CD4-positive, alpha-beta memory T cell (primary cell): Measurements from ENCODE around the gene PXYLP1. TPM values are rescaled to one million over a fixed set of nuclear protein-coding genes. Genes with fewer than 3 reads are reported as not detected.

Source experiments
- CTCF ChIA-PET: fragments of 350-600 bp; sonication (Branson Sonifier 250); formaldehyde crosslinking; loops from one replicate; lab custom pipeline; 2021; ENCODE audit warnings: inconsistent platforms; ENCODE audit not compliant: partially characterized antibody; lab: Charles Lee
- POLR2A ChIA-PET: fragments of 350-600 bp; sonication (Branson Sonifier 250); formaldehyde crosslinking; loops from one replicate; lab custom pipeline; 2021; ENCODE audit not compliant: partially characterized antibody; lab: Charles Lee
- DNase-seq, 5 donors: peaks; one replicate each; pipeline versions ENCODE4 v3.0.0 to v3.0.0-alpha.2; 2020 to 2022; ENCODE audit warnings: mixed read lengths in 1 of 5
- H3K27ac ChIP-seq: one replicate; pipeline ENCODE4 v1.7.0; 2013; ENCODE audit warnings: low read depth, low read length
- H3K27me3 ChIP-seq: 2 replicates; pipeline ENCODE4 v1.7.0; 2013; ENCODE audit warnings: mild to moderate bottlenecking, low read length, moderate library complexity; ENCODE audit not compliant: insufficient read depth
- H3K36me3 ChIP-seq: 2 replicates; pipeline ENCODE4 v1.7.0; 2013; ENCODE audit warnings: mild to moderate bottlenecking, low read length, moderate library complexity; ENCODE audit not compliant: insufficient read depth
- H3K4me1 ChIP-seq: 2 replicates; pipeline ENCODE4 v1.7.0; 2013; ENCODE audit warnings: mild to moderate bottlenecking, low read length, moderate library complexity; ENCODE audit not compliant: insufficient read depth
- H3K4me3 ChIP-seq, 2 donors: one replicate each; pipeline ENCODE4 v1.7.0; 2013; ENCODE audit warnings: low read length in 2 of 2, mild to moderate bottlenecking in 1 of 2
- H3K9me3 ChIP-seq, 2 donors: one replicate each; pipeline ENCODE4 v1.7.0; 2013; ENCODE audit warnings: low read length in 2 of 2, control low read depth in 1 of 2; ENCODE audit not compliant: control insufficient read depth in 1 of 2
- H3K27ac Mint-ChIP-seq, 7 donors: one replicate each; pipeline ENCODE4 v1.8.0; 2020 to 2021; ENCODE audit warnings: mixed read lengths in 7 of 7, mild to moderate bottlenecking in 6 of 7, inconsistent platforms in 3 of 7, moderate library complexity in 3 of 7
- H3K27me3 Mint-ChIP-seq, 2 donors: one replicate each; pipeline ENCODE4 v1.8.0; 2020 to 2021; ENCODE audit warnings: mixed read lengths in 2 of 2
- H3K36me3 Mint-ChIP-seq, 2 donors: one replicate each; pipeline ENCODE4 v1.8.0; 2020 to 2021; ENCODE audit warnings: mixed read lengths in 2 of 2, inconsistent platforms in 1 of 2, mild to moderate bottlenecking in 1 of 2
- H3K4me1 Mint-ChIP-seq, 4 donors: one replicate each; pipeline ENCODE4 v1.8.0; 2020 to 2021; ENCODE audit warnings: mixed read lengths in 4 of 4, mild to moderate bottlenecking in 1 of 4
- H3K4me3 Mint-ChIP-seq, 8 donors: one replicate each; pipeline ENCODE4 v1.8.0; 2020 to 2021; ENCODE audit warnings: mixed read lengths in 8 of 8, mild to moderate bottlenecking in 7 of 8, moderate library complexity in 6 of 8, inconsistent platforms in 3 of 8
- H3K9me3 Mint-ChIP-seq, 8 donors: one replicate each; pipeline ENCODE4 v1.8.0; 2020 to 2021; ENCODE audit warnings: mixed read lengths in 8 of 8, mild to moderate bottlenecking in 5 of 8, inconsistent platforms in 3 of 8, moderate library complexity in 1 of 8
- intact Hi-C: fragments of 100-400 bp; cut with micrococcal nuclease; formaldehyde crosslinking; loops from one replicate; pipeline ENCODE4 v1.15.1; 2023
- polyA plus RNA-seq, 2 donors: library from polyadenylated mRNA; unstranded; fragments of 300-500 nt; fragmentation: Illumina TruSeq; gene quantifications; one replicate each; pipeline ENCODE4 v1.2.3, GENCODE V29; 2021
- total RNA-seq, 2 experiments: library from RNA; stranded (reverse); gene quantifications; one replicate each; pipeline ENCODE4 v1.2.3, GENCODE V29; 2021

PXYLP1 gene
- total and polyA plus RNA-seq, 4 experiments from 2014 or later = 5.2 to 22.6 (median 12.0) TPM

DNA sequence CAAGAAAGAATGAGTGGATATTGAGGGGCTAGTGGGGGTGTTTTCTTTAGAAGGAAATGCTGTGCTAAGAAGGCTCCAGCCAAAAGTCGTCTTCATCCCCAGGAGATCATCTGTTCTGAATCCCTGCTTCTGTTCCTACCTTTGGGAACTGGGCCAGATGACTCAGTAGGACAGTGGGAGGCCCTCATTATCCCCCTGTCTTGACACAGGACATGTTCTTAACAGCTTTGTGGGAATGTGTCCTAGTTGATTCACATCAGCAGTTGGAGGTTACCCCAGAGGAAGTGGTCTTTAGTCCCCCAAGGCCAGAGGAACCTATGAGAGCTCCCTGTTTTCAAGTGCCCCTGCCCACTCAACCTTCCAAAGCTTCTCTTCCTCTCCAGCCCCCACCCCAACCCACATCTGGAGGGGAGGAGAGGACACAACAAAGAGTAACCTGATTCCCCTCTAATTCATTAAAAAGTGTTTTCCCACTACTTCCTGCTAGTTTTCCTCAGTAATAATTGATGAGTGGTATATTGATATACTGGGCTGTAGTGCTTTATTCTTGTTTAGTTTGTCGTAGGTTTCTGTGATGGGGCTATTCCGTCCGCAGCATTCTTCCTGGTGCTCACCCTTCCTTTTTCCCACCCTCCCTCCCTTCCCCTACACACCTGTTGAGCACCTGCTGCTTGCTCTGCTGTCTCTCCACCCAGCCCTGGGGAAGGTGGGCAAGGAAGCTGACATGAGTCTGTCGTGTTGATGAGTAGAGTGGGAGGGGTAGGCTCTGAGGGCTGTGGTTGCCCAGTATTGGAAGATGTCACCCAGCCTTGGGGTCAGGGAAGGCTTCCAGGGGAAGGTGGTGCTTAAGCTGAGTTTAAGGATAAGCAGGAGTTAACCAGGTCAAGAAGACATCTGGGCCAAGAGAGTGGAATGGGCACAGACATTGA lies 9.3 kb downstream of the PXYLP1 start:
- POLR2A ChIA-PET = interaction anchor here (1.0 to 1.4 kb wide), 2 partner anchors 9 to 27 kb away, joined by 4 to 6 read pairs; partner anchors contain the start of gene PXYLP1
- no peak for DNase-seq
- Mint-ChIP-seq H3K27ac (peak overlapping the region in 2 of 7 donors; percentile 53 to 70), H3K9me3 (no peaks in the 10 kb centered on the region), H3K4me3 (no peak overlapping the region), H3K27me3 (no peaks in the 10 kb centered on the region), H3K4me1 (peaks cover 29 to 43% (median 39%) of the 10 kb centered on the region in 4 donors), H3K36me3 (peaks cover 5 to 8% of the 10 kb centered on the region in 2 donors)
- Histone ChIP-seq H3K4me3 (no peak overlapping the region), H3K27me3 (no peaks in the 10 kb centered on the region), H3K9me3 (no peaks in the 10 kb centered on the region), H3K4me1 (peaks cover 31% of the 10 kb centered on the region), H3K36me3 (no peaks in the 10 kb centered on the region), H3K27ac (no peak overlapping the region)
- intact Hi-C loops = no loop called here
- CTCF ChIA-PET = interaction anchor here (20.9 kb wide), 1 partner anchor 10 kb away, joined by 180 read pairs; the partner anchor contains the start of gene PXYLP1

DNA sequence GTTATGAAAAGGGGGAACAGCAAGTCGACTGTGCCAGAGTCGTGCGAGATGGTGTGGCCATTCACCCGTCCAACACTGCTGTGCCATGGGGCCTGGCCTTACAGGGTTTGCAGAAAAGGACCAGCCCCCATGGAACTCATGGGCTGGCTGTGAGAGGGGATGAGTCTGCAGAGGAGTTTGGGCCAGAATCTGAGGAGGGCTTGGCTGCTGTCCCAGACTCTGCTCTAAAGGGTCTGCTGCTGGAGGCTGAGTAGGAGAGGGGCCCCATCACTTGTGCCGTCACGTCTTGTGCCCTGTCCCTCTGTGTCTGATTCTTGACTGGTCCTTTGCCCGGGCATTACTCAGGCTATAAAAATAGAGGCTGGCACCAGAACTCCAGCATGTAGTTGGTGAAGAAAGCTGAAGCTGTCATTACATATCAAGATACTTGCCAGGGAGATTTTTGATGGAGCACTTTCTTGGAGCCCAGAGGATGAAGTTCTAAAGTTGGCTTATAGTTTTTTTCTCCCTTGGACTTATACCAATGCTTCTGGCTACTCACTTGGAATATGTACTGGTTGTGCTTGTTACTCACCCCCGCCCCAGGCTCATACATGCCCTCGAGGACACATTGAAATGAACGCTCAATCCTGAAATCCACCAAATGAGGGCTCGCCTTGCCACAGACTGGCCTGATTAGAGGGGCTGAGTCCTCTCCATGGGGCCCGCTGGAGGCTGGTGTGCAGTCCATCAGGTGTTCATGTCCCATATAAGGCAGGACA lies 10.2 kb downstream of the PXYLP1 start:
- H3K9me3 Mint-ChIP-seq = no peaks in the 10 kb centered on the region
- H3K4me1 Mint-ChIP-seq = peaks cover 26 to 36% (median 33%) of the 10 kb centered on the region in 4 donors
- Histone ChIP-seq H3K9me3 (no peaks in the 10 kb centered on the region), H3K36me3 (no peaks in the 10 kb centered on the region), H3K4me1 (peaks cover 31% of the 10 kb centered on the region), H3K27ac (no peak overlapping the region), H3K4me3 (no peak overlapping the region), H3K27me3 (no peaks in the 10 kb centered on the region)
- peaks cover 3 to 5% of the 10 kb centered on the region in 2 donors for H3K36me3 Mint-ChIP-seq
- no peak for DNase-seq
- H3K27me3 Mint-ChIP-seq = no peaks in the 10 kb centered on the region
- ChIA-PET POLR2A (interaction anchor here (1.4 kb wide), 1 partner anchor 9 kb away, joined by 6 read pairs; the partner anchor contains the start of gene PXYLP1), CTCF (interaction anchor here (20.9 kb wide), 1 partner anchor 11 kb away, joined by 180 read pairs; the partner anchor contains the start of gene PXYLP1)
- intact Hi-C loops = no loop called here
- peak overlapping the region in 4 of 7 donors; percentile 7 to 70 (median 30) for H3K27ac Mint-ChIP-seq
- no peak overlapping the region for H3K4me3 Mint-ChIP-seq

DNA sequence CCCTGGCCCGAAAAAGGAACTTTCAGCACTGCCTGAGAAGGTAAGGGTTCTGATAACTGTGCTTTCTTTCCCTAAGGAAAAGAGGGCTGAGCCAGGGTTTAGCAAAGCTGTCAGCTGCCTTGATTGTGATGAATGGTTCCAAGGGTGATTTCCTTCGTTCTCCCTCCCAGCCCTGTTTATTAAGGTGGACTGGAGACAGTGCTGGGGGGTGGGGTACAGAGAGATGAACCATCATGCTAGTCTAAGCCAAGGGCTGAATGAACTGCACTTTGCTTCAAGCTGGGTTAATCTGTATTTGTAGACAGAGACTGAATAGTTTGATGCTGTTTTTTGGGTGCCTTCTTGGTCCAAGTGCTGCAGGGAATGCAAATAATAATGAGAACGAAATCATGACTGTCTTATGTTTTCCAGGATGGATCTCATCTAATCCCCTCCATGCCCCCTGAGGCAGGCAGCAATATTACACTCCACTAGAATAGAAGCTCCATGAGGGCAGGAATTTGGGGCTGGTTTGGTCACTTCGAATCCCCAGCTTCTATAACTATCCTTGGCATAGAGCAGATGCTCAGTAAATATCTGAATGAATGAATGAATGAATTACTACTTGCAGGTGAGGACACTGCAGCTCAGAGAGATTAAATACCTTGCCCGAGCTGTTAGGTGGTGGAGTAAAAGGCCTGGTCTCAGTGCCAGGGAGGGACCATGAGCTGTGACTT lies 10.9 kb downstream of the PXYLP1 start:
- Histone ChIP-seq H3K27ac (no peak overlapping the region), H3K4me1 (peaks cover 24% of the 10 kb centered on the region), H3K36me3 (no peaks in the 10 kb centered on the region), H3K9me3 (no peaks in the 10 kb centered on the region), H3K4me3 (no peak overlapping the region), H3K27me3 (no peaks in the 10 kb centered on the region)
- Mint-ChIP-seq H3K4me3 (no peak overlapping the region), H3K9me3 (no peaks in the 10 kb centered on the region), H3K27ac (peak overlapping the region in 3 of 7 donors; percentile 14 to 42 (median 38)), H3K36me3 (peaks cover 3 to 5% of the 10 kb centered on the region in 2 donors), H3K4me1 (peaks cover 23 to 31% (median 29%) of the 10 kb centered on the region in 4 donors), H3K27me3 (no peaks in the 10 kb centered on the region)
- no peak for DNase-seq
- ChIA-PET CTCF (interaction anchor here (1.7 to 20.9 kb wide), 2 partner anchors 11 to 16 kb away, joined by 4 to 180 read pairs; partner anchors contain the start of gene PXYLP1), POLR2A (interaction anchor here (0.8 to 2.9 kb wide), 3 partner anchors 8 to 24 kb away, joined by 3 to 18 read pairs (median 7); partner anchors contain the start of gene PXYLP1)
- intact Hi-C loops = no loop called here

- Histone ChIP-seq H3K36me3 (no peaks in the 10 kb centered on the region), H3K4me1 (peaks cover 17% of the 10 kb centered on the region), H3K27ac (no peak overlapping the region), H3K4me3 (no peak overlapping the region), H3K27me3 (no peaks in the 10 kb centered on the region), H3K9me3 (no peaks in the 10 kb centered on the region)
- peaks cover 3 to 5% of the 10 kb centered on the region in 2 donors for H3K36me3 Mint-ChIP-seq
- peaks cover 17 to 23% (median 21%) of the 10 kb centered on the region in 4 donors for H3K4me1 Mint-ChIP-seq
- CTCF ChIA-PET = interaction anchor here (1.5 to 20.9 kb wide), 3 partner anchors 12 to 15 kb away, joined by 4 to 180 read pairs (median 5); partner anchors contain the start of gene PXYLP1
- no peaks in the 10 kb centered on the region for H3K9me3 Mint-ChIP-seq
- peak overlapping the region in 6 of 7 donors; percentile 38 to 86 (median 59) for H3K27ac Mint-ChIP-seq
- peak; percentile 26 to 68 (median 32) for DNase-seq
- no peaks in the 10 kb centered on the region for H3K27me3 Mint-ChIP-seq
- intact Hi-C loops = no loop called here
- H3K4me3 Mint-ChIP-seq = peak overlapping the region in 7 of 8 donors; percentile 36 to 72 (median 59)
- POLR2A ChIA-PET = interaction anchor here (0.8 to 2.9 kb wide), 3 partner anchors 9 to 24 kb away, joined by 3 to 18 read pairs (median 7); partner anchors contain the start of gene PXYLP1
These were observed 11.7 kb downstream of the PXYLP1 start for GRCh38 chr3:141243271-141243707.

DNA sequence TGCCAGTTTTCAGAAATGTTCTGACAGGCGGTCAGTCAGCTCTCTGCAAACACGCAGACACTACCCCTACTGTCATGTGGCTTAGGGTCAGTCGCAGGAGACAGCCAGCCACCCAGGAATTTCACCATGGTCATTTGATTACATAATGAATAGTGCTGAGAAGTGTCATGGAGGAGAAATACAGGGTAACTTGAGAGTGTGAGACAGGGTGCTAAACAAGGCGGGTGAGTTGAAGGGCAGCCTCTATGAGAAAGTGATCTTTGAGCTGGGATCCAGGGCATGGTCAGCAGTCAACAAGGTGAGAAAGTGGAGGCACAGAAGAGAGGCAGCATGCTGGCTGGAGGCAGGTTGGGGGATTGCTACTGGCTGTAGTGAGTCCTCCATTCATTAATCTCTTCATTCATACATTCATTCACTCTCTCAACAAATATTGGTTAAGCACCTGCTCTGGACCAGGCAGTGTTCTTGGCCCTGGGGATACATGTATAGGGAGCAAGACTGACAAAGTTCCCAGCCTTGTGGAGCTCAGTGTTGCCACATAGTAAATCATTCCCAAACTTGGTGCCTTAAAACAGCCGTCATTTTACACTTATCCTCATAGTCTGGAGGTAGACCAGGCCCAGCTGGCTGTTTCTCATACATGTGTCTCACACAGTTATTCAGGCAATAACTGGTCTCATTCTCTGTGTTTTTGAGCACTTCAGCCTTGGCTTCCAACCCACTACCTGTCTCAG lies 14.8 kb downstream of the PXYLP1 start:
- DNase-seq = no peak
- ChIA-PET CTCF (interaction anchor here (1.0 to 20.9 kb wide), 5 partner anchors 9 to 21 kb away, joined by 3 to 180 read pairs (median 6); partner anchors contain the start of gene PXYLP1), POLR2A (no interaction called here)
- Histone ChIP-seq H3K27me3 (no peaks in the 10 kb centered on the region), H3K4me1 (peaks cover 10% of the 10 kb centered on the region), H3K27ac (no peak overlapping the region), H3K36me3 (no peaks in the 10 kb centered on the region), H3K9me3 (no peaks in the 10 kb centered on the region), H3K4me3 (no peak overlapping the region)
- Mint-ChIP-seq H3K4me1 (peaks cover 10 to 13% (median 12%) of the 10 kb centered on the region in 4 donors), H3K9me3 (no peaks in the 10 kb centered on the region), H3K27me3 (no peaks in the 10 kb centered on the region), H3K27ac (peak overlapping the region in 1 of 7 donors; percentile 12), H3K36me3 (peaks cover 0 to 3% of the 10 kb centered on the region in 2 donors), H3K4me3 (no peak overlapping the region)
- intact Hi-C loops = no loop called here

- Mint-ChIP-seq H3K27ac (no peak overlapping the region), H3K9me3 (no peaks in the 10 kb centered on the region), H3K4me1 (peaks cover 10 to 13% (median 12%) of the 10 kb centered on the region in 4 donors), H3K36me3 (peaks cover 0 to 3% of the 10 kb centered on the region in 2 donors), H3K4me3 (no peak overlapping the region), H3K27me3 (no peaks in the 10 kb centered on the region)
- ChIA-PET POLR2A (no interaction called here), CTCF (interaction anchor here (1.2 to 20.9 kb wide), 4 partner anchors 8 to 20 kb away, joined by 3 to 180 read pairs (median 11); partner anchors contain the start of gene PXYLP1)
- no peak overlapping the region for H3K4me3 ChIP-seq
- no peaks in the 10 kb centered on the region for H3K36me3 ChIP-seq
- no peaks in the 10 kb centered on the region for H3K9me3 ChIP-seq
- DNase-seq = no peak
- H3K27ac ChIP-seq = no peak overlapping the region
- intact Hi-C loops = no loop called here
- no peaks in the 10 kb centered on the region for H3K27me3 ChIP-seq
- H3K4me1 ChIP-seq = peaks cover 10% of the 10 kb centered on the region
These were observed 15.3 kb downstream of the PXYLP1 start for GRCh38 chr3:141246958-141247301.
